Spleen (tissue), 11 donors: Measurements from ENCODE around the gene NFYB. TPM values are rescaled to one million over a fixed set of nuclear protein-coding genes. Genes with fewer than 3 reads are reported as not detected.

Source experiments
- DNase-seq: peaks from one replicate; pipeline ENCODE4 v3.0.0-alpha.2; 2020
- H3K27ac ChIP-seq, 8 donors: fragments of 200-600 bp; sonication (generic) in 7 of 8; 1 replicate in 4 of 8; 2 replicates in 4 of 8; pipeline versions ENCODE4 v1.5.0 to v1.8.0; 2016 to 2021; ENCODE audit warnings: inconsistent platforms in 4 of 8, mild to moderate bottlenecking in 4 of 8, moderate library complexity in 1 of 8
- H3K27me3 ChIP-seq, 7 donors: fragments of 200-600 bp; sonication (generic) in 6 of 7; replicated peaks in 1 of 7; 1 replicate in 4 of 7; 2 replicates in 3 of 7; pipeline versions ENCODE4 v1.5.0 to v1.8.0; 2016 to 2021; ENCODE audit warnings: inconsistent platforms in 3 of 7, mild to moderate bottlenecking in 1 of 7
- H3K36me3 ChIP-seq, 6 donors: fragments of 200-600 bp; sonication (generic) in 5 of 6; 1 replicate in 4 of 6; 2 replicates in 2 of 6; pipeline versions ENCODE4 v1.5.0 to v1.8.0; 2016 to 2021; ENCODE audit warnings: inconsistent platforms in 2 of 6
- H3K4me1 ChIP-seq, 6 donors: fragments of 200-600 bp; sonication (generic) in 5 of 6; 1 replicate in 3 of 6; 2 replicates in 3 of 6; pipeline versions ENCODE4 v1.5.0 to v1.8.0; 2016 to 2021; ENCODE audit warnings: inconsistent platforms in 3 of 6
- H3K4me3 ChIP-seq, 8 donors: fragments of 200-600 bp; sonication (generic) in 7 of 8; 1 replicate in 4 of 8; 2 replicates in 4 of 8; pipeline versions ENCODE4 v1.5.0 to v1.8.0; 2016 to 2021; ENCODE audit warnings: inconsistent platforms in 4 of 8, mild to moderate bottlenecking in 4 of 8, moderate library complexity in 2 of 8
- H3K9me3 ChIP-seq, 8 donors: fragments of 200-600 bp; sonication (generic) in 7 of 8; 1 replicate in 4 of 8; 2 replicates in 4 of 8; pipeline versions ENCODE4 v1.5.0 to v1.8.0; 2016 to 2021; ENCODE audit warnings: inconsistent platforms in 4 of 8
- CTCF ChIP-seq, 11 experiments: fragments of 200-600 bp in 7 of 11; fragments of 450-650 bp in 4 of 11; sonication (generic) in 4 of 11; IDR thresholded peaks in 8 of 11; conservative IDR thresholded peaks in 3 of 11; 1 replicate in 7 of 11; 2 replicates in 4 of 11; pipeline versions ENCODE4 v1.4.0 to v1.8.0; 2016 to 2021; ENCODE audit warnings: antibody characterized with exemption in 11 of 11, inconsistent platforms in 4 of 11, mild to moderate bottlenecking in 1 of 11
- POLR2A ChIP-seq, 3 donors: fragments of 450-650 bp; IDR thresholded peaks; one replicate each; pipeline ENCODE4 v1.5.1; 2017; ENCODE audit warnings: antibody characterized with exemption in 3 of 3, mild to moderate bottlenecking in 1 of 3
- POLR2AphosphoS5 ChIP-seq, 3 donors: sonication (generic); formaldehyde crosslinking; IDR thresholded peaks; one replicate each; pipeline ENCODE4 v1.5.1; 2017; ENCODE audit warnings: antibody characterized with exemption in 3 of 3
- WGBS, 5 donors: extraction: QIAGEN DNeasy Blood & Tissue Kit in 3 of 5; methylation state at CpG; one replicate each; pipeline versions ENCODE4 v1.1.5 to v1.1.7; 2013 to 2018; 5-methylcytosine and 5-hydroxymethylcytosine counted together
- intact Hi-C: fragments of 100-400 bp; cut with DNase I; formaldehyde crosslinking; loops from one replicate; pipeline ENCODE4 v1.15.0; 2023; ENCODE audit warnings: low total_unique reads
- polyA plus RNA-seq, 3 donors: library from polyadenylated mRNA; stranded (reverse); fragments of 200-250 nt; gene quantifications; one replicate each; pipeline ENCODE4 v1.2.1, GENCODE V29; 2013
- total RNA-seq, 7 donors: library from RNA; depleted of rRNA in 3 of 7; stranded (reverse); fragments of >200 nt in 3 of 7; fragmentation: NEBNext Ultra II Directional in 4 of 7; extraction: Animal tissue kit (Norgen Biotek cat#: 25700) in 4 of 7; gene quantifications; one replicate each; pipeline versions ENCODE4 v1.1.0 to v1.2.1, GENCODE V29; 2016 to 2021
- donor health status: healthy with polysubstance abuse.
- donor health status: DM: no; HTN: no; CAD: no; lungs with moderate emphysema.
- donor health status: DM: no; HTN: no; CAD: no.
- donor health status: Bipolar disorder and iron deficiency.
- donor health status: healthy.
- donor health status: DM: no; HTN: no; CAD: no.
- donor health status: DM: yes; HTN: yes; CAD: no.

NFYB gene
- total and polyA plus RNA-seq, 10 donors: 21.1 to 28.3 (median 25.6) TPM

GRCh38 chr12:104134882-104135281, 3.1 kb downstream of the NFYB start:
- H3K27me3 ChIP-seq: no peaks in the 10 kb centered on the region
- 95 to 100% (median 97%) methylated on average over 1 of the region's 1 CpG for WGBS, 5 donors
- H3K36me3 ChIP-seq: peaks cover 0 to 53% (median 15%) of the 10 kb centered on the region in 6 donors
- intact Hi-C loops: no loop called here
- H3K9me3 ChIP-seq: no peaks in the 10 kb centered on the region
- no peak overlapping the region for H3K27ac ChIP-seq
- TF ChIP-seq POLR2AphosphoS5 (IDR thresholded peaks at IDR 0.05): no peak
- no peak for TF ChIP-seq POLR2A (IDR thresholded peaks at IDR 0.05)
- TF ChIP-seq CTCF (IDR thresholded peaks at IDR 0.05 in 8 of 11, conservative IDR thresholded peaks at IDR 0.05 in 3 of 11): no peak
- H3K4me3 ChIP-seq: no peak overlapping the region
- DNase-seq: no peak
- H3K4me1 ChIP-seq: peaks cover 14 to 78% (median 47%) of the 10 kb centered on the region in 6 donors

GRCh38 chr12:104133866-104134265, 4.1 kb downstream of the NFYB start:
- intact Hi-C loops: no loop called here
- no peak for DNase-seq
- H3K4me3 ChIP-seq: no peak overlapping the region
- no peaks in the 10 kb centered on the region for H3K27me3 ChIP-seq
- WGBS, 5 donors: 78 to 97% (median 90%) methylated on average over 1 of the region's 1 CpG
- no peak overlapping the region for H3K27ac ChIP-seq
- TF ChIP-seq POLR2AphosphoS5 (IDR thresholded peaks at IDR 0.05) (no peak), POLR2A (IDR thresholded peaks at IDR 0.05) (no peak), CTCF (IDR thresholded peaks at IDR 0.05 in 8 of 11, conservative IDR thresholded peaks at IDR 0.05 in 3 of 11) (no peak)
- H3K4me1 ChIP-seq: peaks cover 14 to 80% (median 47%) of the 10 kb centered on the region in 6 donors
- peaks cover 3 to 63% (median 20%) of the 10 kb centered on the region in 6 donors for H3K36me3 ChIP-seq
- H3K9me3 ChIP-seq: no peaks in the 10 kb centered on the region

DNA sequence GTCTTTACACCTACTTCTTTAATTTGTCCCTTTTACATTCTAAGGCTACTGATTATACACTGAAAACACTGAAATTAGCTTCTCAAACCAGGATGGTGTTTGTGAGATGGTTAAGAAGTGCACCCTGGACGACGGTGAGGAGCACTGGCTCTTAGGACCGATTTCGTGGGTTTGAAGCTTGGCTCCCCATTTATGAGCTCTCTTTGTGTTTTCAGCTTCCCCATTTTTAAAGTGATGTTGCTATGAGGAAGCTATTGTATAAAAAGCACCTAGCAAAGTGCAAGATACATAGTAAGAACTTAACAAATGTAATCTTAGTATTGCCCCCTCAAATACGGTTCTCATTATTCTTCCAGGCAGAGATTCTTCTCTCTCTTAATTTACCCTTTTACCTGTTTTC, 4.7 kb downstream of the NFYB start:
- WGBS, 5 donors: 62 to 83% (median 78%) methylated on average over 5 of the region's 5 CpGs
- H3K27me3 ChIP-seq: no peaks in the 10 kb centered on the region
- H3K9me3 ChIP-seq: no peaks in the 10 kb centered on the region
- H3K36me3 ChIP-seq: peaks cover 3 to 68% (median 23%) of the 10 kb centered on the region in 6 donors
- H3K4me3 ChIP-seq: no peak overlapping the region
- peaks cover 14 to 77% (median 43%) of the 10 kb centered on the region in 6 donors for H3K4me1 ChIP-seq
- DNase-seq: no peak
- no peak overlapping the region for H3K27ac ChIP-seq
- intact Hi-C loops: no loop called here
- TF ChIP-seq CTCF (IDR thresholded peaks at IDR 0.05 in 8 of 11, conservative IDR thresholded peaks at IDR 0.05 in 3 of 11) (no peak), POLR2AphosphoS5 (IDR thresholded peaks at IDR 0.05) (no peak), POLR2A (IDR thresholded peaks at IDR 0.05) (no peak)

DNA sequence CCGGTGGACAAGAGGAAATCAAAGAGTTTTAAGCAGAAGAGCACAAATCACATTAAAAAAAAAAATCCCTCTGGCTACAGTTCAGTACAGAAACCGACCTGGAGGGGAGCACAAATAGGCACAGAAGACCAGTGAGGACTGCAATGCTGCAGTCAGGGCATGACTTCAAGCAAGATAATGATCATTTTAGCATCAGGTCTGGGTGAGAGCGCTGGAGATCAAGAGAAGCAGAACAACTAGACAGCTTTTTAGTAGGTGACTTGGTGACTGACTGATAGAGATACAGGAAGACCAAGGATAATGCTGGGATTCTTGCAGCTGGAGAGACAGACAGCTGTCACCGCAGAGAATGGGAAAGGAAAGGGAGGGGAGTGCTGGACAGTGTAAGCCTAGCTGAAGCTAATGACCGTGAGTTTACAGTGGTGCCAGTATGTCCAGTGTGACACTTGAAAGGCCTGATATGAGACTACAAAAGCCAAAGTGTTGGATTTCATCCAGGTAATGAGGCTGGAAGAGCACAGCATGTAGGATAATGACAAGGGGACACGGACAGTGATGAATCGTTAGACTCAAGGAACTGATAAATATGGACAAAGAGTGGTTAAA, 5.6 kb downstream of the NFYB start:
- TF ChIP-seq CTCF (IDR thresholded peaks at IDR 0.05 in 8 of 11, conservative IDR thresholded peaks at IDR 0.05 in 3 of 11): no peak
- no peak for TF ChIP-seq POLR2AphosphoS5 (IDR thresholded peaks at IDR 0.05)
- no peak for TF ChIP-seq POLR2A (IDR thresholded peaks at IDR 0.05)
- Histone ChIP-seq H3K27me3 (no peaks in the 10 kb centered on the region), H3K4me3 (no peak overlapping the region), H3K9me3 (no peaks in the 10 kb centered on the region), H3K27ac (no peak overlapping the region), H3K36me3 (peaks cover 3 to 77% (median 31%) of the 10 kb centered on the region in 6 donors), H3K4me1 (peaks cover 14 to 76% (median 42%) of the 10 kb centered on the region in 6 donors)
- intact Hi-C loops: no loop called here
- DNase-seq: no peak
- WGBS, 5 donors: 84 to 89% (median 86%) methylated on average over 7 of the region's 7 CpGs
